Skin epidermis (tissue), 12 donors: ENCODE measurements around the gene RGS9BP.
A peak's percentile ranks its signal among the peaks of the same experiment; 100 is the strongest.
"Not testable (repeated sequence)": the region's sequence is repeated elsewhere in the genome, so short reads cannot be mapped to it uniquely, and the experiment has no call there.

Experiments used
- H3K27ac ChIP-seq, 21 experiments: fragments of 200-600 bp; sonication (generic) in 11 of 21; one replicate each; pipeline ENCODE4 v1.5.0; 2020; ENCODE audit warnings: mild to moderate bottlenecking in 3 of 21, inconsistent platforms in 2 of 21, moderate library complexity in 2 of 21
- H3K4me3 ChIP-seq, 7 experiments: fragments of 200-600 bp; sonication (generic) in 2 of 7; one replicate each; pipeline ENCODE4 v1.5.0; 2020; ENCODE audit warnings: inconsistent platforms in 2 of 7, mild to moderate bottlenecking in 2 of 7, moderate library complexity in 1 of 7

RGS9BP gene, protein sequence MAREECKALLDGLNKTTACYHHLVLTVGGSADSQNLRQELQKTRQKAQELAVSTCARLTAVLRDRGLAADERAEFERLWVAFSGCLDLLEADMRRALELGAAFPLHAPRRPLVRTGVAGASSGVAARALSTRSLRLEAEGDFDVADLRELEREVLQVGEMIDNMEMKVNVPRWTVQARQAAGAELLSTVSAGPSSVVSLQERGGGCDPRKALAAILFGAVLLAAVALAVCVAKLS

DNA sequence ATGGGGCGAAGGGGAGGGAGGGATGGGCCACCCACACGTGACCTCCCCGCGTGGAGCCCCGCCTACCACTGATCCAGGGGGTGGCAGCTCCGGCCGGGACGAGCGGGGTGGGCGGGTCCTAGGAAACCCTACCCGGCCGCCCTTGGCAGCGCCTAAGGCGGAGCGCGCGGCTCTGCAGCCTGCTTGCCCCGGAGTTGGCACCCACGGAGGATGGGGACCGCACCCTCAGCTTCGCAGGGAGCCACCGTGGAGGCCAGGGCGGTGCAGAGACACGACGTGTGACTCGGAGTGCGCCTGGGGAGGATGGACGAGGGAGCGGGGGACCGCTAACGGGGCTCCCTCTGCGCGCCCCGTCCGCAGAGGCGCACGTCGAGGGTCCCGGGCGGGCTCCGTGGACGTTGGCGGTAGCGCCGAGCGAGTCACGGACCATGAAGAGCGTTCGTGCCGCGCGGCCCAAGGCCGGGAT is at the start of gene RGS9BP:
Gene RGS9BP, plus strand, starts transcription at position 129 of the 466 bp plus-strand sequence. CDS start 416 bp downstream, outside the sequence.
- peak within 1 kb of the TSS; percentile 62 to 100 (median 99) for H3K4me3 ChIP-seq
- H3K27ac ChIP-seq: peak within 1 kb of the TSS in 20 of 21 experiments; percentile 49 to 86 (median 80)

DNA sequence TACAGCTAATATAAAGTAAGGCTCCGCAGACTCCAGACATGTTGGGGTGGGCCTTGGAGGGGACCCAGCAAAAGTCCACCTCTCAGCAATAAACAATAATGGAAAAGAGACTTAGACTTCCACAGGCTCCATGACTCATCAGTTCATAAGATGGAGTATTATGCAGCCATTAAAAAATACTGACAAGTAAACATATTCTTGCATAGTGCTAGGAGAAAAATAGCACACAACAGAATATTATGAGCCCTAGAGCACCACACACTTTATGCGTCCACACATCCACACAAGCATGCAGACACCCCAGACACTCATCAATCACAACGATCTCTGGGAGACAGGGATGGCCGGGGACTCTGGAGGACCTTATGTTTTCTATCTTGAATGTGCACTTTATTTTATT is 48.7 kb upstream of the RGS9BP start:
- Histone ChIP-seq H3K4me3 (no peak overlapping the region), H3K27ac (no peak overlapping the region)

DNA sequence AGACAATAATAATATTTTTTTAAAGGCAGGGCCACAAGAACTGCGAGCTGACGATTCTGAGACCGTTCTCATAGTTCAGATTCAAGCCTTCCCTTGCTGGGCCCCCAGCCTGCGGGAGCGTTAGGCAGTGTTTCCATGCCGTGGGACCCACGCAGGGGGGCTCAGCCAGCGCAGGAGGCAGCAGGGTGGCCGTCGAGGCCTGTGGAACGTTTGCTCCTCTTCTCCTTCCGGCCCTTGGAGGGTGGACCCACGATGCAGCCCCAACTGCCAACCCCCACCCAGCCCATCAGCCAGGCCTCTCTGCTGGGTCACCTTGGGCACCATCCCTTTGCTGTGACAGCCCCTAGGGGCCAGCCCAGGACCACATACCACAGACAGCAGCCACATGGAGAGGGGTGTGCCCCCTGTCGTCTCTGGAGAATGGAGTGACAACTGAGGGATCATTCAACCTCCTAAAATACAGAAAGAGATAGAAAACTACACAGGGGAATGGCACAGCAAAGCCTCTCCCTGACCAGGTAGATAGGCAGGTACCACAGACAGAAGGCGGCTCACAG is 47.9 kb upstream of the RGS9BP start:
- Histone ChIP-seq H3K4me3 (no peak overlapping the region), H3K27ac (no peak overlapping the region)

DNA sequence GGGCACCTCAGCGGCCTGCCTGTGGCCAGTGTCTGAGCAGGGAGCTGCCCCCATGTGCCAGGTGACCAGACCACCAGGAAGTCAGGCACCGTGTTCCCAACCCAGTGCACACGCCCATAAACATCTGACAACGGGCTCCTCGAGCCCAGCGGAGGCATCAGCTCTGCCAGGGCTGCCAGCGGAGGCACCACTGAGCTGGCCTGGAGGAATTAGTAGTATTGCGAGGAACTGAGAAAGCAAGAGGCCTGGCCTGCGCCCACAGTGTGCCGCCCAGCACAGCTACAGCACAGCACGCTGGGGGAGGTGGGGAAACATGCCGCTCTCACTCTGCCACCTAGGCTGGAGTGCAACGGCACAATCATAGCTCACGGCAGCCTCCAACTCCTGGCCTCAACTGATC is 45.3 kb upstream of the RGS9BP start:
- H3K27ac ChIP-seq: no peak overlapping the region
- H3K4me3 ChIP-seq: no peak overlapping the region

DNA sequence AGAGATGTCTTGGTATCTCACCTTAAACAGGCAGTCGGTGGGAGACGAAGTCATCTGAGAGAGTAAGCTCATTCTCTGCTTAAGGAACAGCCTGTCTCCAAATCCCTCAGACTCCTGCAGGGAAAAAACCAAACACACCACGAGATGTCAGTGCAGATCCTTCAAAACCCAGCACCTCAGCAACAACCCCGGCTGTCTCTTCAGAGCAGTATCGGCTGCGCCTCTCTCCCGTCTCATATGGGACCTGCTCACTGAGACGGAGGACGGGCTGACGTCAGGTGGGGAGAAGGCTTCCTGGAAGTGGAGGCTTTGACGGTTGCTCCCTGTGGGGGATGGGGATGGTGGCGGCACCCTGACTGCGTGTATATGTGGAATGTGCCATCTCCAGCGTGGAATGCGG is 44.3 kb upstream of the RGS9BP start:
- no peak overlapping the region for H3K27ac ChIP-seq
- H3K4me3 ChIP-seq: no peak overlapping the region

DNA sequence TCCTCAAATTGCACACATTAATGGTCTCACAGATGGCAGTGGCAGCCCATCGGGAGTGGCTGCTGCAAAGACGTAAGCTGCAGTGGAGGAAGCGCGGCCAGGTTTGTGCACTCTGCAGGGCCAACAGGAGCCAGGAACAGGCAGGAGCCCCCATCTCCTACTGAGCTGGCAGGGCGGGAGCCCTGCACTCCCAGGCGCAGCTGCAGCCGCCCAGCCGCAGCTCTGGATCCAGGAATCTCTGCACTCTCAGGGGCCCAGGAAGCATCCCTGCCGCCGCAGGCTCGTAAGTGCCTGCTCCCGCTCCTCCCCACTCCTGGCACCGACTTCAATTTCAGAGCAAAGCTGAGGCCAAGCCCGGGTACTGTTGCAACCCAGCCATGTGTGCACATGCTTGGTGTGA is 38.2 kb upstream of the RGS9BP start:
- H3K27ac ChIP-seq: no peak overlapping the region
- H3K4me3 ChIP-seq: no peak overlapping the region

DNA sequence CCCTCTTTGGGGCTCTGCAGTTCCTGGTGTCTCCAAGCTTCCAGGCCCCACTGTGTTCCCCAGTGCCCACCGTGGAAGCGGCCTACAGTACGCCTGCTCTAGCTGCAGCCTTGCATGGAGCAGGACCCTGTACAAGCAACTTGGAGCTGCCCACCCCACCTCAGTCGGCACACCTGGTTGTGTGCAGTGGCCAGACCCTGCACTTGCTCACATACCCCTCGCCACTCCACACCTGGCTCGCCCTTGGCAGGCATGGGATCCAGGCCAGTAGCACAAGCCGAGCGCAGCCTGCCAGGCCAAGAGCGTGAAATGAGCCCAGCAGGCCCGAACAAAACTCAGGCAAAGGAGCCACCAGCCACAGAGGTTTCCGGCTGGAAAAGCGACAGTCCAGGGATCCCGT is 37.0 kb upstream of the RGS9BP start:
- Histone ChIP-seq H3K27ac (no peak overlapping the region), H3K4me3 (no peak overlapping the region)

DNA sequence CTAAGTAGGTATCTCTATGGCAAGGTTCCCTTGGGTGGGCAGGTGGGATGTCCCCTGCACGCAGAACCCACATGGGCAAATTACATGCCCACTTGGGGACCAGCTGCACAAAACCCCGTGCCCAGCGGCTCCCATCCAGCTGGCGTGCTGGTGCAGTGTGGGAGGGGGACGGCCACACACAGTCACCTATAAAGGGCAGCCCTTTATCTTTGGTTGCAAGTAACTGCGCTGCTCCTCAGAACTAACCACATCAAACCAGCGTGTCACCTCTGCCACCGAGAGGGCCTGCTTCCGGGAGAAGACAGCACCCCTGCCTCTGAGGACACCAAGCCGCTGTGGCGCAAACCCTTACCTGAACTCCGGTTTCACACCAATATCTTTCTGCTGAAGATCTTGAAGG is 32.9 kb upstream of the RGS9BP start:
- peak overlapping the region in 2 of 21 experiments; percentile 7 to 56 for H3K27ac ChIP-seq
- no peak overlapping the region for H3K4me3 ChIP-seq

DNA sequence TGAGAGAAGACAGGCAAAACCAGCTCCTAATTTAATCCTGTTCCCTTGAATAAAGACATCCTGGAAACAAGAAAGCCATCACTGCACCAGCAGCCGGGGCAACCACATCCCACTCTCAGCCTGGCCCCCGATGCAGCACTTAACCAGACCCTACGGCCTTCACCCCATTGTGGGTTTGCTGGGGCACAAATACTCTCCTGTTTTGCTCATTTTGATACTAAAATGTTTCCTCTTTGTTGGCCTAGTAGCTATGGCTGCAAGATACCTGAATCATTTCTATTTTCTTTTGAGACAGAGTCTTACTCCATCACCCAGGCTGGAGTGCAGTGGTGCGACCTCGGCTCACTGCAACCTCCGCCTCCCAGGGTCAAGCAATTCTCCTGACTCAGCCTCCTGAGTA is 29.1 kb upstream of the RGS9BP start:
- no peak overlapping the region for H3K27ac ChIP-seq
- no peak overlapping the region for H3K4me3 ChIP-seq

DNA sequence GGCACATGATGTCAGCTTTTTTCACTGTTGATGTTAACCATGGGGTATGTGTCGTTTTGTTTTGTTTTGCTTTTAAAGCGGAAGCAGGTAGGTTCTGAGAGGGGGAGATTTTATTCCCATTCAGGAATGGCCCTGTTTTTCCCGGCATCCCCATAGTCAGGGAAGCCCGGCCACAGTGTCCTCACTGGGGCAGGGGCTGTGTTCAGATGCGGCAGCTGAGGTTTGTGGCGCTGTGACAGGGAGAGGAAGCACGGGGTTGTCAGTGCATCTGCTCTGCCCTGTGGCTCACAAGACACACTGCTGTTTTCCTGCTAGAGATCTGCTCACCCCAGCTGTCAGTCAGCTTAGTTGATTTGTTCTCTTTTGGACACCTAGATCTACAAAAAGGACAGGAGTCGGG is 28.3 kb upstream of the RGS9BP start:
- no peak overlapping the region for H3K4me3 ChIP-seq
- H3K27ac ChIP-seq: no peak overlapping the region

DNA sequence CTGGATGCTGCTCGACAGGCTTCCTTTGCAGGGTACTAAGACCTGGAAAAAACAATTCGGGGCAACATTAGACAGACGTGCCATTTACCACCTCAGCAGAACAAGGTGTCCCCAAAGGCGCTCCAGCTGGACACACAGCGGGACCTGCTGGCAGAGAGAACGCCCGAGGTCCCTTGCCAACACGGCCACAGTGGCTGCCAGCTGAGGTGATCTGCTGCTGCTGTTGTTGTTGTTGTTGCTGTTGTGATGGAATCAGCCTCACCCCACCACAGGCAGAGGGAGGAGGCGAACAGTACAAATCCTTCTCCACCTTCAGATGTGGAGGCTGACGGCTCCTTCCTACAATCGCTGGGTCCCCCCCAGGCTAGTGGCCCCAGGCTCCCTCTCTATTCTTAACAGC is 25.9 kb upstream of the RGS9BP start:
- Histone ChIP-seq H3K4me3 (no peak overlapping the region), H3K27ac (no peak overlapping the region)

DNA sequence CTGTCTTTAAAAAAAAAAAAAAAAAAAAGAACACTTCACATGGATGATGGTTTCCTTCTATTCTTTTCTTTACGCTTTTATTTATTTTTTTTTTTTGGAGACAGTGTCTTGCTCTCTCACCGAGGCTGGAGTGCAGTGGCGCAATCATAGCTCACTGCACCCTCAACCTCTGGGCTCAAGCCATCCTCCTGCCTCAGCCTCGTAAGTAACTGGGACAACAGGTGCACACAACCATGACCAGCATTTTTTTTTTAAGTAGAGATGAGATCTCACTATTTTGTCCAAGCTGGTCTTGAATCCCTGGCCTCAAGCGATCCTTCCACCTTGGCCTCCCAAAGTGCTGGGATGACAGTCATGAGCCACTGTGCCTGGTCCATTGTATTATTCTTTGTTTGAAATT is 25.0 kb upstream of the RGS9BP start:
- Histone ChIP-seq H3K4me3 (no peak overlapping the region), H3K27ac (no peak overlapping the region)

DNA sequence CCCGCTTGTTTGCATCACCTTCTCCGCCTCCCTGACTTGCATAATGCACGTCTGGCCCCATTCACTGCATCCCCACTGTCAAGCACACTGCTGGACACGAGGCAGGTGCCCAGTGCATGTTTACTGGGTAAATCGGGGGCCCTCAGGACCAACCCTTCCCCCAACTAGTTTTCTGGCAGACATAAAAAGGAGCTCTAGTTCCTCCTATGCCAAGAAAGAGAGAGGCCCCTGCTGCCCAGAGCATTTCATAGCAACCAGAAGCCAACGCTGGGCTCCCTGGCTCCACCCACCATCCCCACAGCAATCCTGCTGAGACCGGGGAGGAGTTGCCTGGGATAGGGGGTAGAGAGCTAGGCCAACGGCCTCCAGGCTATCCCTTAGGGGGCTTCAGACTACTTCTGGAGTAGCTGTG is 23.9 kb upstream of the RGS9BP start:
- no peak overlapping the region for H3K4me3 ChIP-seq
- peak overlapping the region in 1 of 21 experiments; percentile 14 for H3K27ac ChIP-seq

DNA sequence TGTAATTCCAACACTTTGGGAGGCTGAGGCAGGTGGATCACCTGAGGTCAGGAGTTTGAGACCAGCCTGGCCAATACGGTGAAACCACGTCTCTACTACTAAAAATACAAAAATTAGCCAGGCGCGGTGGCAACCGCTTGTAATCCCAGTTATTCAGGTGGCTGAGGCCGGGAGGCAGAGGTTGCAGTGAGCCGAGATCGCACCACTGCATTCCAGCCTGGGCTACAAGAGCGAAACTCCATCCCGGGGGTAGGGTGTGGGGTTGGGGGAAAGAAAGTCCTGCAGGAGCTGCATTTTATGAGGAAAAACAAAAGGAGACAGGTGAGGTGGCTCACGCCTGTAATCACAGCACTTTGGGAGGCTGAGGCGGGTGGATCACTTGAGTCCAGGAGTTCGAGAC is 23.3 kb upstream of the RGS9BP start:
- H3K27ac ChIP-seq: peak overlapping the region in 1 of 21 experiments; percentile 14
- H3K4me3 ChIP-seq: not testable (repeated sequence)

DNA sequence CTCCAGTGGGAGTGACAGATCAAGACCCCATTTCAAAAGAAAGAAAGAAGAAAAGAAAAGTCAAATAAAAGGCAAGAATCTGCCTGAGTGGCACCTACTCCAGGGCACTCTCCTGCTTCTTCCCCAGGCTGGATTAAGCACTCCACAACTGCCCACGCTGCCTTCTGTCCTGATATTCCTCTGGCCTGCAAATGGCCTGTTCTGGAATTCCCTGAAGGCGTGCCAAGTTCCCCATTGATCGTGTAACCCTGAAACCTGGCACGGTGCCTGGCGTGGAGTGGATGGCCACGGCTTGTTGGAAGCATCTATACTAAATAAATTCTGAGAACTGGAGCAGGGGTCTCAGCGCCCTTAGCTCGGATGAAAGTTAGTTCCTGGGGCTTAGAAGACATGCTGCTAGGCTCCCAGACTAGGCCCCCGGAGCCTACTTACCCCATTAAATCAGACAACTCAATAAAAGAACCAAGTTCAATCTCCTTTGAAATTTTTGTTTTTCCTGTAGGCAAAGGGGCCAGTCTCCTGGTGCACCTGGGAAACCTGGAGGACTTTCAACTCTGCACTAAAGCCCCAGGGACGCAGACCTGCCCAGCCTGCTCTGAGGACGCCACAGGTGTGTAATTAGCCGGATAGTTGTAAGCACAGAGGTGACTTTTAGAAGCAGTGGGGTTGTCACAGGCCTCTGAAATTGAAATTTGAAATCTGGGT is 22.6 kb upstream of the RGS9BP start:
- Histone ChIP-seq H3K4me3 (no peak overlapping the region), H3K27ac (peak overlapping the region in 1 of 21 experiments; percentile 7)

DNA sequence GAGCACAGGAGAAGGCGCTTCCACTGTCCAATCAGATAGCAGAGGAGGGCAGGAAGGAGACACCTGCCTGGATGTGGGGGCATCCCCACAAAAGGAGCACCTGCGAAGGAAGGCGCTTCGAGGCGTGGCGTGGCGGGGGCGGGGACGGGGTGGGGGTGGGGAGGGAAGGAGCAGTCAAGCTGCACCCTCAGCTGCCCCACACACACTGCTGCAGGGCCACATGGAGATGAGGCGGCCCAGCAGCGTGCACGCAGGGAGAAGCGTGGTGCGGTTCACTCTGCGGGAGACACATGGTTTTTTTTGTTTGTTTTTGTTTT is 22.1 kb upstream of the RGS9BP start:
- H3K4me3 ChIP-seq: no peak overlapping the region
- H3K27ac ChIP-seq: peak overlapping the region in 2 of 21 experiments; percentile 7 to 24

DNA sequence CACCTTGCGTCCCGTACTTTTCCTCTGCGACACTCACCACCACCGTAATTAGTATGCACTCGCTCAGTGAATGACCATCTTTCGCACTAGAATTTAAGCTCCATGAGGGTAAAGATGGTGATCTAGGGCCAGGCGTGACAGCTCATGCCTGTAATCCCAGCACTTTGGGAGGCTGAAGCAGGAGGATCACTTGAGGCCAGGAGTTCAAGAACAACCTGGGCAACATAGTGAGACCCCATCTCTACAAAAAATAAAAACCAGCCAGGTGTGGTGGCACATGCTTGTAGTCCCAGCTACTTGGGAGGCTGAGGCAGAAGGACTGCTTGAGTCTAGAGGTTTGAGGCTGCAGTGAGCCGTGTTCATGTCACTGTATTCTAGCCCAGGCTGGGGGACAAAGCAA is 19.3 kb upstream of the RGS9BP start:
- not testable (repeated sequence) for H3K27ac ChIP-seq, H3K4me3 ChIP-seq

DNA sequence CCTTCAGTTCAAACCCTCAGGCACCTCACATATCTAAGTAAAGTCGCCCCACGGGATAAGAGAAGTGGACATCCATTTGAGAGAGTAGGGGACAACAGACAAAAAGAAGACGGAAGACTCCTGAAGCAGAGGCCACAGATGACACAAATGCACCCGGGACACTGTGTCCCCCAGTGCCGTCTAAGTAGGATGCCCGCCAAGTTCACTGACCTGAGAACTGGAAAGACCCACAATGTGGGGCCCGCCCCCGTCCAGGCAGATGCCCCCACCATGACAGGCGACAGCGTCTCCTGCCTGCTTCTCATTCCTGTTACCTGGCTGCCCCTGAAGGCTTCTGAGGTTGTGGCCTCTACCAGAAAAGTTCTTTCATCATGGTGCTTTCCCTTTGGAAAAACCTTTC is 17.6 kb upstream of the RGS9BP start:
- Histone ChIP-seq H3K4me3 (no peak overlapping the region), H3K27ac (no peak overlapping the region)

DNA sequence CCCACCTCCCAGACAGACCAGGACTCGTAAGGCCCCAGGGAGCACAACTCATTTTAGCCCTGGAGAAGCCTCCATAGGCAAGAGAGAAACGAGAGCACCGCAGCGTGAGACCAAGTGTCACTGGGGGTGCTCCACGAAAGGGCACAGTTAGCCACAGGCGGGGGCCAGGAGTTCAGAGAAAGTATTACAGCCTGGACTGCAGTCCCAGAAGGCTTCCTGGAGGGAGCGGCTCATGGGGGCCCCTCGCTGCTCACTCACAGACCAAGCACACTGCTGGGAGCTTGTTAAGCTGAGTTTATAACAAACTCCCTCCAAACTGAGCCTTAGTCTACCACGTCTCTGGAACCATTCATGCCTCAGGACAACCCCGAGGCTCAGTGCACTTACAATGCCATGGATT is 17.1 kb upstream of the RGS9BP start:
- Histone ChIP-seq H3K4me3 (no peak overlapping the region), H3K27ac (no peak overlapping the region)

DNA sequence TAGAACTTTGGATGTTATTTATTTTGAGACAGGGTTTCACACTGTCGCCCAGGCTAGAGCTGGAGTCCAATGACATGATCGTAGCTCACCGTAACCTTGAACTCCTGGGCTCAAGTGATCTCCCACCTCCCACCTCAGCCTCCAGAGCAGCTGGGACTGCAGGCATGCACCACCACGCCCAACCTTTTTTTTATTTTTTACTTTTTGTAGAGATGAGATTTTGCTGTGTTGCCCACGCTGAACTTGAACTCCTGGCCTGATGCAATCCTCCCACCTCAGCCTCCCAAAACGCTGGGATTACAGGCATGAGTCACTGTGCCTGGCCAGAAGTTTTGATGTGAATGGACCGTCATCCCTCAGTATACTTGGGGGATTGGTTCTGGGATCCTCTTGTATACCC is 14.3 kb upstream of the RGS9BP start:
- no peak overlapping the region for H3K27ac ChIP-seq
- no peak overlapping the region for H3K4me3 ChIP-seq

DNA sequence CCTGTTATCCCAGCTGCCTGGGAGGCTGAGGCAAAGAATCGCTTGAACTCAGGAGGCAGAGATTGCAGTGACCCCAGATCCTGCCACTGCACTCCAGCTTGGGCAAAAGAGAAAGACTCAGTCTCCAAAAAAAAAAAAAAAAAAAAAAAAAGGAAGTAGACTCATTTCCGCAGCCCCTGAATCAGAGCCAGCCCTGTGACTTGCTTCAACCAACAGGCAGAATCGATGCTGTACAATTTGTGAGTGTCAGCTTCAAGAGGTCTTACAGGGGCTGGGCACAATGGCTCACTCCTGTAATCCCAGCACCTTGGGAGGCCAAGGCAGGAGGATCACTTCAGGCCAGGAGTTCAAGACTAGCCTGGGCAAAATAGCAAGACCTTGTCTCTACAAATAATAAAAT is 13.5 kb upstream of the RGS9BP start:
- no peak overlapping the region for H3K4me3 ChIP-seq
- no peak overlapping the region for H3K27ac ChIP-seq
